HG03108 (cell line): Measurements from ENCODE around the gene UFD1.

Experiments used
- ATAC-seq: cut with Tn5 transposase; IDR thresholded peaks from one replicate; pipeline ENCODE4 v1.9.1; 2021; ENCODE audit warnings: moderate library complexity; ENCODE audit not compliant: unreplicated experiment

The UFD1 gene

DNA sequence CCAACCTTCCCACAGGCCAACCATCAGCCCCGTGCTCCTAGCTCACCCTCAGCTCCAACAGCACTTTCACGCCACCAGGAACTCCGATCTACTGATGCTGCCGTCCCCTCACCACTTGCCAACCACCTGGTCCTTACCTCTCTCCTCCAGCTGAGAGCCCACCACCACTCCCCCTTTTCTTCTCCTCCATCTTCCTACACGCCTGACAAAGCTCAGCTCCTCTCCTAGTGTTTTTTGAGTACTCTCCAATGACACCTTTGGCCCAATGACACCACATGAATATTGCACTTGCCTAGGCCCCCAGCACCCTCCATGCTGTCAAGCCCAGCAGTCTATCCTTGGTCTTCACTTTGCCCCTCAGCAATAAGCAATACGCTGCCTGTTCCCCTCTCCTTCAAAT, 78.1 kb downstream of the UFD1 start:
- ATAC-seq: no peak
